Colonic mucosa (tissue), 4 donors: ENCODE measurements around the gene RNF130. TPM values are rescaled to one million over a fixed set of nuclear protein-coding genes. Genes with fewer than 3 reads are reported as not detected.

Experiments used
- DNase-seq: peaks from one replicate; pipeline ENCODE4 v3.0.0-alpha.2; 2020
- H3K27ac ChIP-seq: fragments of 200-600 bp; one replicate; pipeline ENCODE4 v1.8.0; 2021
- H3K27me3 ChIP-seq: fragments of 200-600 bp; one replicate; pipeline ENCODE4 v1.8.0; 2021
- H3K36me3 ChIP-seq: fragments of 200-600 bp; one replicate; pipeline ENCODE4 v1.8.0; 2021
- H3K4me1 ChIP-seq: fragments of 200-600 bp; one replicate; pipeline ENCODE4 v1.8.0; 2021; ENCODE audit warnings: mild to moderate bottlenecking
- H3K4me3 ChIP-seq: fragments of 200-600 bp; one replicate; pipeline ENCODE4 v1.8.0; 2021
- H3K9ac ChIP-seq, 2 donors: one replicate each; pipeline ENCODE4 v1.7.0; 2013; ENCODE audit warnings: control low read depth in 2 of 2, low read depth in 2 of 2, low read length in 2 of 2
- H3K9me3 ChIP-seq: fragments of 200-600 bp; one replicate; pipeline ENCODE4 v1.8.0; 2021
- intact Hi-C: fragments of 100-400 bp; cut with DNase I; formaldehyde crosslinking; loops from one replicate; pipeline ENCODE4 v1.14.1; 2022
- total RNA-seq, 2 donors: library from RNA; stranded (reverse); fragmentation: NEBNext Ultra II Directional in 1 of 2; extraction: Animal tissue kit (Norgen Biotek cat#: 25700) in 1 of 2; gene quantifications; one replicate each; pipeline ENCODE4 v1.2.1, GENCODE V29; 2021
- TF ChIP-seq, protein P1 (sequence below): fragments of 200-600 bp; IDR thresholded peaks from one replicate; pipeline ENCODE4 v1.8.0; 2022; ENCODE audit warnings: antibody characterized with exemption, mild to moderate bottlenecking
- donor health status: healthy.
- donor health status: DM: no; HTN: no; CAD: no.
- donor health status: DM: no; HTN: no; CAD: no.

The RNF130 gene
- total RNA-seq, 2 donors from 2014 or later, result 32.0 to 41.7 TPM

GRCh38 chr5:180097163-180097894 lies 25.8 kb upstream of the RNF130 start:
- Histone ChIP-seq H3K9me3 (no peaks in the 10 kb centered on the region), H3K27me3 (no peaks in the 10 kb centered on the region), H3K9ac (no peak overlapping the region), H3K4me3 (no peak overlapping the region), H3K36me3 (no peaks in the 10 kb centered on the region), H3K27ac (no peak overlapping the region), H3K4me1 (no peaks in the 10 kb centered on the region)
- TF ChIP-seq, protein P1, sequence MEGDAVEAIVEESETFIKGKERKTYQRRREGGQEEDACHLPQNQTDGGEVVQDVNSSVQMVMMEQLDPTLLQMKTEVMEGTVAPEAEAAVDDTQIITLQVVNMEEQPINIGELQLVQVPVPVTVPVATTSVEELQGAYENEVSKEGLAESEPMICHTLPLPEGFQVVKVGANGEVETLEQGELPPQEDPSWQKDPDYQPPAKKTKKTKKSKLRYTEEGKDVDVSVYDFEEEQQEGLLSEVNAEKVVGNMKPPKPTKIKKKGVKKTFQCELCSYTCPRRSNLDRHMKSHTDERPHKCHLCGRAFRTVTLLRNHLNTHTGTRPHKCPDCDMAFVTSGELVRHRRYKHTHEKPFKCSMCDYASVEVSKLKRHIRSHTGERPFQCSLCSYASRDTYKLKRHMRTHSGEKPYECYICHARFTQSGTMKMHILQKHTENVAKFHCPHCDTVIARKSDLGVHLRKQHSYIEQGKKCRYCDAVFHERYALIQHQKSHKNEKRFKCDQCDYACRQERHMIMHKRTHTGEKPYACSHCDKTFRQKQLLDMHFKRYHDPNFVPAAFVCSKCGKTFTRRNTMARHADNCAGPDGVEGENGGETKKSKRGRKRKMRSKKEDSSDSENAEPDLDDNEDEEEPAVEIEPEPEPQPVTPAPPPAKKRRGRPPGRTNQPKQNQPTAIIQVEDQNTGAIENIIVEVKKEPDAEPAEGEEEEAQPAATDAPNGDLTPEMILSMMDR, result no peak
- DNase-seq, result no peak
- intact Hi-C loops, result no loop called here

- TF ChIP-seq, protein P1, result no peak
- Histone ChIP-seq H3K27ac (no peak overlapping the region), H3K9me3 (no peaks in the 10 kb centered on the region), H3K4me3 (no peak overlapping the region), H3K36me3 (no peaks in the 10 kb centered on the region), H3K4me1 (no peaks in the 10 kb centered on the region), H3K27me3 (no peaks in the 10 kb centered on the region), H3K9ac (no peak overlapping the region)
- DNase-seq, result no peak
- intact Hi-C loops, result no loop called here
Observed at GRCh38 chr5:180096616-180097015, 25.1 kb upstream of the RNF130 start.

- Histone ChIP-seq H3K9me3 (no peaks in the 10 kb centered on the region), H3K27ac (no peak overlapping the region), H3K4me3 (no peak overlapping the region), H3K27me3 (no peaks in the 10 kb centered on the region), H3K36me3 (no peaks in the 10 kb centered on the region), H3K4me1 (peaks cover 5% of the 10 kb centered on the region), H3K9ac (no peak overlapping the region)
- intact Hi-C loops, result no loop called here
- no peak for DNase-seq
- TF ChIP-seq, protein P1, result no peak
Observed at GRCh38 chr5:180095545-180095944, 24.0 kb upstream of the RNF130 start.

GRCh38 chr5:180093651-180094382 lies 22.3 kb upstream of the RNF130 start:
- H3K9me3 ChIP-seq, result no peaks in the 10 kb centered on the region
- no peaks in the 10 kb centered on the region for H3K36me3 ChIP-seq
- no peak for DNase-seq
- no peak overlapping the region for H3K4me3 ChIP-seq
- H3K9ac ChIP-seq, result no peak overlapping the region
- peaks cover 5% of the 10 kb centered on the region for H3K4me1 ChIP-seq
- TF ChIP-seq, protein P1, result no peak
- no peak overlapping the region for H3K27ac ChIP-seq
- no peaks in the 10 kb centered on the region for H3K27me3 ChIP-seq
- intact Hi-C loops, result loop anchor here (5.0 kb wide), 1 partner anchor 187 kb away; the partner anchor contains the start of gene TBC1D9B

DNA sequence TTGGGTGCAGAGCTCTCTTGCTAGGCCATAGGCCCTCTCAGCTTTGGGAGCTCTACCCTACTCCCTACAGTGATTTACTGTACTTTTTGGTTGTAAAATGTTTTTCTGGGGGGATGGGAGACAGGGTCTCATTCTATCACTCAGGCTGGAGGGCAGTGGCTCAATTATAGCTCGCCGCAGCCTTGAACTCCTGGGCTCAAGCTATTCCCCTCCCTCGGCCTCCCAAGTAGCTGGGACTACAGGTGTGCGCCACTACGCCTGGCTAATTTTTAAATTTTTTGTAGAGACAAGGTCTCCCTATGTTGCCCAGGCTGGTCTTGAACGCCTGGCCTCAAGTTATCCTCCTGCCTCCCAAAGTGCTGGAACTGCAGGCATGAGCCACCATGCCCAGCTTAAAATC lies 21.7 kb upstream of the RNF130 start:
- Histone ChIP-seq H3K36me3 (no peaks in the 10 kb centered on the region), H3K4me3 (no peak overlapping the region), H3K4me1 (peaks cover 5% of the 10 kb centered on the region), H3K9ac (no peak overlapping the region), H3K27me3 (no peaks in the 10 kb centered on the region), H3K27ac (no peak overlapping the region), H3K9me3 (no peaks in the 10 kb centered on the region)
- TF ChIP-seq, protein P1, result no peak
- intact Hi-C loops, result loop anchor here (5.0 kb wide), 1 partner anchor 186 kb away; the partner anchor contains the start of gene TBC1D9B
- no peak for DNase-seq
